ENCODE measurements around the gene IGFBP2.

The IGFBP2 gene

GRCh38 chr2:216658757-216659156, 25.5 kb downstream of the IGFBP2 start:
- Histone ChIP-seq H3K36me3 (ENCODE audit: insufficient read depth, insufficient read length, low read length) (peaks cover 86% of the 10 kb centered on the region), H3K27me3 (ENCODE audit: insufficient read depth, insufficient read length) (no peaks in the 10 kb centered on the region), H3K4me1 (ENCODE audit: insufficient read depth, insufficient read length) (peaks cover 9% of the 10 kb centered on the region), H3K9me3 (ENCODE audit: insufficient read depth, low read length) (no peaks in the 10 kb centered on the region), H3K9ac (ENCODE audit: insufficient read length, low read depth) (no peak overlapping the region), H3K4me3 (ENCODE audit: insufficient read length, low read depth) (no peak overlapping the region)
- TF ChIP-seq ZNF274 (IDR thresholded peaks at IDR 0.05; ENCODE audit: low read depth, low read length): no peak
- no peak for TF ChIP-seq YY1 (IDR thresholded peaks at IDR 0.05; ENCODE audit: insufficient read depth, insufficient read length)
- TF ChIP-seq SUZ12 (IDR thresholded peaks at IDR 0.05; ENCODE audit: extremely low read depth, insufficient read depth, insufficient read length): no peak
- DNase-seq (ENCODE audit: low read depth, low spot score): no peak

GRCh38 chr2:216659276-216659675, 26.1 kb downstream of the IGFBP2 start:
- no peak overlapping the region for H3K9ac ChIP-seq (ENCODE audit: insufficient read length, low read depth)

GRCh38 chr2:216660496-216660895, 27.3 kb downstream of the IGFBP2 start:
- H3K9me3 ChIP-seq (ENCODE audit: insufficient read depth, low read length): no peaks in the 10 kb centered on the region
- no peak overlapping the region for H3K4me3 ChIP-seq (ENCODE audit: insufficient read length, low read depth)

More at GRCh38 chr2:216659276-216659675, 26.1 kb downstream of the IGFBP2 start:
- Histone ChIP-seq H3K4me1 (ENCODE audit: insufficient read depth, insufficient read length) (peaks cover 10% of the 10 kb centered on the region), H3K4me3 (ENCODE audit: insufficient read length, low read depth) (no peak overlapping the region), H3K27me3 (ENCODE audit: insufficient read depth, insufficient read length) (no peaks in the 10 kb centered on the region), H3K9me3 (ENCODE audit: insufficient read depth, low read length) (no peaks in the 10 kb centered on the region), H3K36me3 (ENCODE audit: insufficient read depth, insufficient read length, low read length) (peaks cover 87% of the 10 kb centered on the region)
- no peak for DNase-seq (ENCODE audit: low read depth, low spot score)
- no peak for TF ChIP-seq SUZ12 (IDR thresholded peaks at IDR 0.05; ENCODE audit: extremely low read depth, insufficient read depth, insufficient read length)
- no peak for TF ChIP-seq YY1 (IDR thresholded peaks at IDR 0.05; ENCODE audit: insufficient read depth, insufficient read length)
- no peak for TF ChIP-seq ZNF274 (IDR thresholded peaks at IDR 0.05; ENCODE audit: low read depth, low read length)

GRCh38 chr2:216661051-216661450, 27.8 kb downstream of the IGFBP2 start:
- Histone ChIP-seq H3K4me1 (ENCODE audit: insufficient read depth, insufficient read length) (peaks cover 22% of the 10 kb centered on the region), H3K9me3 (ENCODE audit: insufficient read depth, low read length) (no peaks in the 10 kb centered on the region), H3K27me3 (ENCODE audit: insufficient read depth, insufficient read length) (no peaks in the 10 kb centered on the region), H3K4me3 (ENCODE audit: insufficient read length, low read depth) (no peak overlapping the region), H3K9ac (ENCODE audit: insufficient read length, low read depth) (no peak overlapping the region), H3K36me3 (ENCODE audit: insufficient read depth, insufficient read length, low read length) (peaks cover 80% of the 10 kb centered on the region)
- TF ChIP-seq ZNF274 (IDR thresholded peaks at IDR 0.05; ENCODE audit: low read depth, low read length) (no peak), SUZ12 (IDR thresholded peaks at IDR 0.05; ENCODE audit: extremely low read depth, insufficient read depth, insufficient read length) (no peak), YY1 (IDR thresholded peaks at IDR 0.05; ENCODE audit: insufficient read depth, insufficient read length) (no peak)
- no peak for DNase-seq (ENCODE audit: low read depth, low spot score)

More at GRCh38 chr2:216660496-216660895, 27.3 kb downstream of the IGFBP2 start:
- no peak for DNase-seq (ENCODE audit: low read depth, low spot score)
- TF ChIP-seq ZNF274 (IDR thresholded peaks at IDR 0.05; ENCODE audit: low read depth, low read length) (no peak), YY1 (IDR thresholded peaks at IDR 0.05; ENCODE audit: insufficient read depth, insufficient read length) (no peak), SUZ12 (IDR thresholded peaks at IDR 0.05; ENCODE audit: extremely low read depth, insufficient read depth, insufficient read length) (no peak)
- H3K36me3 ChIP-seq (ENCODE audit: insufficient read depth, insufficient read length, low read length): peaks cover 82% of the 10 kb centered on the region
- peaks cover 21% of the 10 kb centered on the region for H3K4me1 ChIP-seq (ENCODE audit: insufficient read depth, insufficient read length)
- H3K9ac ChIP-seq (ENCODE audit: insufficient read length, low read depth): no peak overlapping the region
- H3K27me3 ChIP-seq (ENCODE audit: insufficient read depth, insufficient read length): no peaks in the 10 kb centered on the region

GRCh38 chr2:216661639-216662375, 28.6 kb downstream of the IGFBP2 start:
- H3K4me1 ChIP-seq (ENCODE audit: insufficient read depth, insufficient read length): peaks cover 20% of the 10 kb centered on the region
- H3K9ac ChIP-seq (ENCODE audit: insufficient read length, low read depth): no peak overlapping the region
- no peak for DNase-seq (ENCODE audit: low read depth, low spot score)
- H3K9me3 ChIP-seq (ENCODE audit: insufficient read depth, low read length): no peaks in the 10 kb centered on the region
- TF ChIP-seq ZNF274 (IDR thresholded peaks at IDR 0.05; ENCODE audit: low read depth, low read length) (no peak), YY1 (IDR thresholded peaks at IDR 0.05; ENCODE audit: insufficient read depth, insufficient read length) (no peak), SUZ12 (IDR thresholded peaks at IDR 0.05; ENCODE audit: extremely low read depth, insufficient read depth, insufficient read length) (no peak)
- H3K36me3 ChIP-seq (ENCODE audit: insufficient read depth, insufficient read length, low read length): peaks cover 72% of the 10 kb centered on the region
- H3K27me3 ChIP-seq (ENCODE audit: insufficient read depth, insufficient read length): no peaks in the 10 kb centered on the region
- H3K4me3 ChIP-seq (ENCODE audit: insufficient read length, low read depth): no peak overlapping the region

GRCh38 chr2:216663106-216663505, 29.9 kb downstream of the IGFBP2 start:
- no peaks in the 10 kb centered on the region for H3K27me3 ChIP-seq (ENCODE audit: insufficient read depth, insufficient read length)
- peaks cover 19% of the 10 kb centered on the region for H3K4me1 ChIP-seq (ENCODE audit: insufficient read depth, insufficient read length)
- peaks cover 62% of the 10 kb centered on the region for H3K36me3 ChIP-seq (ENCODE audit: insufficient read depth, insufficient read length, low read length)
- no peaks in the 10 kb centered on the region for H3K9me3 ChIP-seq (ENCODE audit: insufficient read depth, low read length)
- no peak overlapping the region for H3K4me3 ChIP-seq (ENCODE audit: insufficient read length, low read depth)
- DNase-seq (ENCODE audit: low read depth, low spot score): no peak
- no peak for TF ChIP-seq ZNF274 (IDR thresholded peaks at IDR 0.05; ENCODE audit: low read depth, low read length)
- TF ChIP-seq SUZ12 (IDR thresholded peaks at IDR 0.05; ENCODE audit: extremely low read depth, insufficient read depth, insufficient read length): no peak
- TF ChIP-seq YY1 (IDR thresholded peaks at IDR 0.05; ENCODE audit: insufficient read depth, insufficient read length): no peak
- H3K9ac ChIP-seq (ENCODE audit: insufficient read length, low read depth): no peak overlapping the region

GRCh38 chr2:216663846-216664245, 30.6 kb downstream of the IGFBP2 start:
- no peak overlapping the region for H3K4me3 ChIP-seq (ENCODE audit: insufficient read length, low read depth)
- DNase-seq (ENCODE audit: low read depth, low spot score): no peak
- H3K27me3 ChIP-seq (ENCODE audit: insufficient read depth, insufficient read length): no peaks in the 10 kb centered on the region
- H3K4me1 ChIP-seq (ENCODE audit: insufficient read depth, insufficient read length): peaks cover 19% of the 10 kb centered on the region
- H3K36me3 ChIP-seq (ENCODE audit: insufficient read depth, insufficient read length, low read length): peaks cover 58% of the 10 kb centered on the region
- H3K9me3 ChIP-seq (ENCODE audit: insufficient read depth, low read length): no peaks in the 10 kb centered on the region
- no peak for TF ChIP-seq ZNF274 (IDR thresholded peaks at IDR 0.05; ENCODE audit: low read depth, low read length)
- TF ChIP-seq YY1 (IDR thresholded peaks at IDR 0.05; ENCODE audit: insufficient read depth, insufficient read length): no peak
- TF ChIP-seq SUZ12 (IDR thresholded peaks at IDR 0.05; ENCODE audit: extremely low read depth, insufficient read depth, insufficient read length): no peak
- no peak overlapping the region for H3K9ac ChIP-seq (ENCODE audit: insufficient read length, low read depth)
